Measurements from ENCODE around the gene KIF25.

KIF25 gene, protein sequence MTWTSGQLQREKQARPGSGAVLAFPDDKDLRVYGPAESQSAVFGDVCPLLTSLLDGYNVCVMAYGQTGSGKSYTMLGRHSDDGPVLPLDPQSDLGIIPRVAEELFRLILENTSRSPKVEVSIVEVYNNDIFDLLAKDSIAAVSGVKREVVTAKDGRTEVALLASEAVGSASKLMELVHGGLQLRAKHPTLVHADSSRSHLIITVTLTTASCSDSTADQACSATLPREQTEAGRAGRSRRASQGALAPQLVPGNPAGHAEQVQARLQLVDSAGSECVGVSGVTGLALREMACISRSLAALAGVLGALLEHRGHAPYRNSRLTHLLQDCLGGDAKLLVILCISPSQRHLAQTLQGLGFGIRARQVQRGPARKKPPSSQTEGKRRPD

DNA sequence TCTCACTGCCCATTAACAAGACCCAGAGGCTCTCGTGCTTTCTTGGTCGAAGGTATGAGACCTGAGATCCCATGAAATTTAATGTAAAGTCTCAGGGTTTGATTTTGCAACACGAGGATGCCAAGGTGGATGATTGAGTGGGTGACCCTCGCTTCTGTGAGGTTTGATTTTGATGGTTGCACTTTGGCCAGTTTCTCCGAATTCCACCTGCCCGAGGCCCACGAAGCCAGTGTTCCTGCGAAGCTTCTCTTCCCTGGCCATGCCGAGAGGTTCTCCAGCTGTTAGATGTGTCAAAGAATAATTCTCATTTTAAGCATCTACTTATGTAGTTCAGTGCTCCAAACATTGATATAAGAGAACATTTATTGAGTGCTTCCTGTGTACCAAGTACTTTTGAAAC is at the start of gene KIF25:
TSS of gene KIF25 (plus strand) at position 30 of the 400 bp plus-strand sequence. CDS start 31,915 bp downstream, outside the sequence.
- no peak for DNase-seq

DNA sequence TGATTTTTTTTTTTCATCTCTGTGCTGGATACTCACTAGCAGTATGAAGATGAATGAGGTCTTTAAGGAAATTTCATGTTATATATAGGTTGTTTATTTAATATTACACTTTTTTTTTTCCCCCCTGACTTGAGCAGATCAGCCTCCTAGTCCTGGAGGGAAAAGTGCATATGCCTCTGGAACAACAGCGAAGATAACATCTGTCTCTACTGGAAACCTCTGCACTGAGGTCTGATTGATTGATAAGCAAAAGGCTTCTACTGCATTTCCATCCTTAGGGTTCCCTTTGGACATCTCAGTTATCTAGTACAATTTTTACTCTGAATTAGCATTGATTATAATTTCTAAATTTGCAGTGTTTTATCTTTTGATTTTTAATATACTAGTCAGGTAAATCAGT is 49.8 kb upstream of the KIF25 start:
- DNase-seq: no peak

DNA sequence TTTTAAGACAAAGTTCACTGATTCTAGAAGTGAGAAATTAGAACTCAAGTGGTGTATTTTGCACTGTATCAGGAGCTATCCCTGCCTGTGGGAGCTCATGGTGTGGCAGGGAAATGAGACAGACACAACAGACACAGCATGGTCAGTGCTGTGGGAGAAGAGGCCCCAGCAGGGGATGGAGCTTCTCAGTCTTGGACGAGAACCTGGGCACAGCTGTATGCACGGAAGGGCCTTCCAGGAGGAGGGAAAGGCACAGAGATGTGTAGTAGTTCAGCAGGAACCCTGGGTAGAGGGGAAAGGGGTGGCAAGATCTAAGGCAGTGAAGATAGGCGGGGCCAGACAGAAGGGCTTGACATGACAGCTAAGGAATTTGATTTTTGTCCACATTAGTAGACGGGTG is 48.8 kb upstream of the KIF25 start:
- DNase-seq: no peak

DNA sequence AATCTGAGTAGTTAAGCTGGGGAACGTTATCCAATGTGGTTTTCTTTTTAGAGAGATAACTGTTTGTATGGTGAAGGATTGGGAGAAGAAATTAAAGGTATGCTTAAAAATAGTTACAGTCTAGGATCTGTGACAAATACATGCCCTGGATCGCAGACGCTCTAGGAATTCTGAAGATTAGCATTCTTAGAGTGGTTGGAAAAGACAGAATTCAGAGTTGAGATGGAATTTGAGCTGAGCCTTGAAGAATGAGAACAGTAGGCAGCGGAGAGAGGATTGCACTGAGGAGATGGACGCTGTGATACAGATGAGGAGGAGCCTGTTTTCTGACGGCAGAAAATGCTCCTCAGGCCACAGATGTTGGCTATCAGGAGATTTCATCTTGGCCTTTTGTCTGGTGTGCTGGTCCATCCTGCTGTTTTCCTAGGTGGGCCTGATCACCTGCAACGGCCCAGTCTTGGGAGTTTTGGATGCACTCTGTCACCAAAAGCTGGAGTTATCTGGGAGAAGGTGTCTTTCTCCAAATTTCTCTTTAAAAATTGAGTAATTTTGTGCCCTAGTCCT is 48.3 kb upstream of the KIF25 start:
- DNase-seq: no peak

DNA sequence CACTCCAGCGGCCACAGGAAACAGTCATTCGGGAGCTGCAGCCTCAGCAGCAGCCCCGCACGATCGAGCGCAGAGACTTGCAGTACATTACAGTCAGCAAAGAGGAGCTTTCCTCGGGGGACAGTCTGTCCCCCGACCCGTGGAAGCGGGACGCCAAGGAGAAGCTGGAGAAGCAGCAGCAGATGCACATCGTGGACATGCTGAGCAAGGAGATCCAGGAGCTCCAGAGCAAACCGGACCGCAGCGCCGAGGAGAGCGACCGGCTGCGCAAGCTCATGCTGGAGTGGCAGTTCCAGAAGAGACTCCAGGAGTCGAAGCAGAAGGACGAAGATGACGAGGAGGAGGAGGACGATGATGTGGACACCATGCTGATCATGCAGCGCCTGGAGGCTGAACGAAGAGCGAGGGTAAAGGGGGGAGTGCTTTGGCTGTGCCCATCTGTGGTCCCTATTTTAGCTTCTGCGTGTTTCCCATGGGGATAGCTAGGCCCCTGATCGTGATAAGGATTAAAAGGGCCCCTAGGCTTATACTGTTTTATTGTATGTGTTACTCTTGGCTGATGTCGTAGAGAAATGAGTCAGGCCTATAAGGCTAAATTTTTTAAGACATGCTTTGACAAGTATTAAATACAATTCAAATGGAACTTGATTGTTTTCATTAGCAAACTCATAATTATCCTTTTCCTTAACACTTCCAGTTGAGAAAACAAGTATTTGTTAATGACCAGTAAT is 45.5 kb upstream of the KIF25 start:
- DNase-seq: no peak

DNA sequence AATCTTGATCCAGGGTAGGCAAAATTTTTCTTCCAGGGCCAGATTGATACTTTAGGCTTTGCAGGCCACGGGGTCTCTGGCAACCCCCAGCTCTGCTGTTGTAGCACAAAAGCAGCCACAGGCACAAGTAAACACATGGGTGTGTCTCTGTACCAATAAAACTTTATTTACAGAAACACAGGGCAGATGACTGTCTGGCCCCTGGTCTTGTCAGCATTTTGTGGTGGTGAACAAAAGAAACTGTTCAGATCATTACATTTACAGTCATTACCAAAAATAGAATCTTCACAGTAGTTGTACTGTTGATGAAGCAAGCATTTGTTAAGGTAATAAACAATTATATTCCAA is 45.0 kb upstream of the KIF25 start:
- no peak for DNase-seq

DNA sequence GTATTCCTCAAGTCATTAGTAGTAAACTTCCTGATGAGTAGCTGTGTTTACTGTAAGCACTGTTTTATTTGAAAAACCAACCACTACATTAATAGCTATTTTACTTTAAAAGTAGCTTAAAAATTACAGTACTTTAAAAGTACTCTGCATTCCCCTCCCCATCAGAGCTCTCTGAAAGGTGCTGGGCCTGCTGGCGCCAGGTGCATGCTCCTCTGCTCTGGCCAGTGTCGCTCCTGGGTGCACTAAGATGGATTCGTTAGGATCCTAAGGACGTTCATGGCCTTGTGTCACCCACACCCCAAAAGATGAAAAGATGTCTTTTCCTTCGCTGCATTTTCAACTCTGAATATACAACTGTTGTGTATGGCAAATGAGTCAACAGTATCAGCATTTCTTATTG is 43.9 kb upstream of the KIF25 start:
- DNase-seq: no peak

DNA sequence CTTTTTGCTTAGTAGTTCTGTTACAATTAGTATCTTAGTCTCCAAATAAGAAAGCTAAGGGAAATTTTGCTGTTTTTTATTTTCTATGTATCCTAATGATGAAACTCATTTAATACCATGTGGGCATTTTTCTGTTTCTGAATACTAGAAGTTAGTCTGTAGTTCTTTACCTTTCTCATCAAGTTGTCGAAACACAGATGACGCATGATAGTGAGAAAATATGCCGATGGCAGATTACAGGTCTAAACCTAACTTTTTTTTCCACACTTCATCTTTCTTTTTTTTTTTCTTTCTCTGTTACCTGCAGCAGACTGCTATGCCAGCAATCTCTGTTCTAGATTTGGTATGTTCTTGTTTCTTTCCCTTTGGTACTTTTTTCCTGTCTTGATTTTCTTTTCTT is 43.3 kb upstream of the KIF25 start:
- DNase-seq: no peak

DNA sequence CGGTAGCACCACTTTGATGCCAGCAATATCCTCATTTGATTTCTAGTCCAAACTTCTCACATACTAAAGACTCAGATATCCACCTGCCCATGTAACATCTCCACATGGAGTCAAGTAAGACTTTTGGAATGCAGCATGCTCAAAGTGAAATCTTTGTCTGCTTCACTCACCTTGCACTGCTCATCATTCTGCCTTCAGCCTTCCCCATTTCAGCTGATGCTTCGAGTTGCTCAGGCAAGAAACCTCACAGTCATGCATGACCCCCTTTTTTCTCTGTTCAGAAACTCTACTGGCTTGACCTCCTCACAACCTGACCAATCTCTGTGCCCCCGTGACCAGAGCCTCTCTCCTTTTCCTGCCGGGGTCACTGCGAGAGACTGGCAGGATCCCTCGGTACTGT is 41.0 kb upstream of the KIF25 start:
- DNase-seq: no peak

DNA sequence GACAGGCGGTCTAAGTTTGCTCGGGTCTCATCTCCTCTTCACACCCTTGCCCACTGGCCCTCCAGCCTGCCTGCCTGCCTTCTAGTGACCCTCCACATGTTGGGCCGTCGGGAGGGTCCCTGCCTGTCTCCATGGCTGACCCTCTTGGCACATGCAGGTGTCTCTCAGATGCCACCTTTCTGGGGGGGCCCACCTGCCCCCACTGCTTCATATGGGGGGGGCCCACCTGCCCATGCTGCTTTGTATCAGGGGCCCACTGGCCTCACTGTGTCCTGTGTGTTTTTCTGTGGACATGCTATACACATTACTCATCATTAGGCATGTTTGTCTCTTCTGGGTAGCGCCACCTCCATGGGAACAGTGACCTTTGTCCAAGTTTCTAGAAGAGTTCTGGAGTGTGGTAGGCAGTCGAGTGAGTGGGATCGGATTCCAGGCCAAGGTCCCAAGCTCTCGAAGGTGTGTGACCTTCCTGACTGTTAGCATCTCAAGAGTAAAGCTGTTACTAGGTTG is 40.4 kb upstream of the KIF25 start:
- no peak for DNase-seq

DNA sequence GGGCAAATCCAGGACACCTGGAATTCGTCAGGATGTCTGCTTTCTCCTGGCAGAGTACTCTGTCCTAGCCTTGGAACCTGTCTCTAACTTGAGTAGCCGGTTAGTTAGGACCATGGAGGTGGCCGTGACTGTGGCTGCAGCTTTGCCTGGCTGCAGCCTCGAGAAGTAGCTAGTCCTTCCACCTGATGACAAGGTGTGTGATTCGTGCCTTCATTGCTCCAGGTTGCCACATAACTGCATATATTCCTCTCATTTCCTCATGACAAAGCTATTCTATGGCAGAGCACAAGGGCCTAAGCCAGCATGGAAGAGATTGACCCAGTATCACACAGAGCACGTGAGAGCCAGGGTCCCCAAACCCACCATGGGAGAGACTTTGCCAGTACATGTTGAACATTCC is 39.8 kb upstream of the KIF25 start:
- no peak for DNase-seq

DNA sequence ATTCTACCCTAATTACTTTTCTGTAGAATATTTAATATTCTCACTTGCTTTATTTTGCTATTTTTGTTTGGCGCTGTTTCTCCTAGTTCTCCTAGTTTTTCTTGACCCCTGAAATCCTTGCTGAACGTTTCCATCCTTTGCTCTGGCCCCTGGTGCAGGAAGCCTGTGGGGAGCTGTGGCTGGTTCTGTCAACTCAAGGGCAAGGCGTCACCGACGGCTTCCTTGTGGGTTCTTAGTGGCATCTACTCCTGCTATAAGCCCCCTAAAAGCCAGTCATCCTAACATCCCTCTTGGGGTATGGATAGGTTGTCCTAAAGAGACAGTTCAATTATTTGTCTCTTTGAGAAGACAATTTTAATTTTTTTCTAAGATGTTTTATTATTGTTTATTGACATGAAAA is 36.9 kb upstream of the KIF25 start:
- DNase-seq: no peak

DNA sequence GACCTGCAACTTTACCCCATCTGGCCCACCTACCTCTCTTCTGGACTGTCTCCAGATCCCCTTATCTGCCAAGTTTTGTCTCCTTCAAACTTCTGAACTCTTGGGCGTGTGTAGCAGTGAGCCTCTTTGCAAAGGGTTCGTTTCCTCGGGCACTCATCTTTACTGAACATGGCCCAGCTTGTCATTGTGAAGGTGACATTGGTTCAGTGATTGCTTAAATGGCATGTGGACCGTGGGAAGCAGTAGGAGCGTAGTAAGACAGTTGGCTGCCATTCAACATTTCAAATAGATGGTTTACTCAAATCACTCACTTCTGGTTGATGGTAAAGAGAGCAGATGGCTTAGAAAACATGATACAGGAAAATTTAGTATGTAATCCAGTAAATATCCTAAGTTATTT is 34.8 kb upstream of the KIF25 start:
- DNase-seq: no peak

DNA sequence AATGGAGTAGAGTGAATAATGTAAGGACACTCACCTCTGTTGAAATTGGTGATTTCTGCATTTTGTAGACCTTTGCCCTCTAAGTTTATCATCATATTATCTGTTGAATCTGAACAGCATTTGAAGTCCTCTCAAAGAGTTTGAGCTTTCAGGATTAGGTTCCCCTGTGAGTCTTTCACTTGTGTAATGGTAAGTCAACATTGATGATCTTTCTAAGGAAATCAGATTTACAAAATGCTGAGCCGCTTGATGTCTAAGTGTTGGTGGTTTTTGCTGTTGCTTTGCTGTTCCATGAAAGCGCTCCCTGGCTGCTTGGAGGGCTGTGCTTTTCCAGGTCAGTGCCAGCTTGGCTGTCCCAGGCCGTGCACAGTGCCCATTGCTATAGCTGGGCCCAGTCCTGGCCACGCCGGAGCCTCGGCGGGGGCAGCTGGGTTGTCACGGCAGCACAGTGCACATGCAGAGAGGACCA is 33.8 kb upstream of the KIF25 start:
- no peak for DNase-seq

DNA sequence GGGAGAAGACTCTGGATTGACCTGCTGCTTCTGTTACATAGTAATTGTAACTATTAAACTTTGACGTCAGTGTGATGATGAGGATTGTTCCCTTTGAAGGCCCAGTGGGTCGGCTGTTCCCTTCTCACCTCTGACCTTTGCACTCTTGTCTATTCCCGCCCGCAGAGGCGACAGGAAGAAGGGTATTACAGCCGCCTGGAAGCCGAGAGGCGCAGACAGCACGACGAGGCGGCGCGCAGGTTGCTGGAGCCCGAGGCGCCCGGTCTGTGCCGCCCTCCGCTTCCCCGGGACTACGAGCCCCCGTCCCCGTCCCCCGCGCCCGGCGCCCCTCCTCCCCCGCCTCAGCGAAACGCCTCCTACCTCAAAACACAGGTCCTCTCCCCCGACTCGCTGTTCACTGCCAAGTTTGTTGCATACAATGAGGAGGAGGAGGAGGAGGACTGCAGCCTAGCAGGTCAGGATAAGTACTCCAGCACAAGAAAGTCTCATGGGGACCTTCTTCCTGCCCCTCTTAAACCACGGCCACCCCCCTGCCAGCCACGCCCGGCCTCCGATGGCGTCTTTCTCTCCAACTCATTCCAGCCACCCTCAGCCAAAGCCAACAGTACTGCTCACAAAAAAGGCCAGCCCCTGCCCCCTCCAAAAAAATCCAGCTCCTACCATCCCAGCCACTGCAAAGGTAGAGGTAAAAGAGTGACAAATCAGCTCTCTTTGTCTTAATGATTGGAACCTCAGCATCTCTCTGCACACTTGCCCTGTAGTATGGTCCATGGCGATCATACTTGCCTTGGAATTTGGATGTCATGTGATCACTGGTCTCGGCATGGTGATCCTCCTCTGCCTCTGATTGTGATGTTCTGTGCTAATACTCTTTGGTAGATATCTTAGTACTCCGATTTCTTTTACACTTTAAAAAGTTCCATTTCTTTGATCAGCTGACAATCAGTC is 31.6 kb upstream of the KIF25 start:
- DNase-seq: no peak

DNA sequence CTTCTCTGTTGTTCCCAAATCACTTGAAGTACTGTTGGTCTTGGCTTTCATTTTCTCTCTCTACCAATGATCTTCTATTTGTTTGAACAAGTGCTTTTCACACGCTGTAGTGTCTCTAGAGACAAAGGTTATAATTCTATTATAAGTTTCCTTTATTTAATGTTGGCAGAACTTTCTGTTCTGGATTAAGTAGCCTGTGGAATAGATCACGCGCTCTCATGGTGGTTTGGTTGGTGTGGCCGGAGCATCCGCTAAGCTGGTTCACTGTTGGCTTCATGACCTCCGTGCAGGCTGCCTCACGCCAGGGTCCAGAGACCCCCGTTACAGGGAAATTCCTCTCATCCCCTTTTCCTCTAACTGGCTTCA is 30.9 kb upstream of the KIF25 start:
- no peak for DNase-seq

DNA sequence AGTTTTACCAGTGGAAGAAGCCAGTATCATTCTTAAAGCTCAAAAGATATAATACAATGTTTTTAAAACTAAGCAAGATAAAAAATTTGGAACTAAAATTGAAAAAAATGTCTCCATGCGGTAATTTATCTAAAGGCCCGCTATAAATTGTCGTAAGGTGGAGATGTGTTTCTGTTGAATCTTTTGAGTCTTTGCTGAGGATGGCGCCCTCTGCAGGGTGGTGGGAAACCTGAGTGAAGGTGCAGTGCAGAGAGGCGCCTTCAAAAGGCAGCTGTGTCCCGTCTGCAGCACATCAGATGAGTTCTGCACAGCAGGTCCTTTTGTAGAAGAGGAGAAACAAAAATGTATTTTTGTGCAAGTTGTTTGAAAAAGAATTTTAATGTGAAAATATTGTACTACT is 29.4 kb upstream of the KIF25 start:
- DNase-seq: no peak

DNA sequence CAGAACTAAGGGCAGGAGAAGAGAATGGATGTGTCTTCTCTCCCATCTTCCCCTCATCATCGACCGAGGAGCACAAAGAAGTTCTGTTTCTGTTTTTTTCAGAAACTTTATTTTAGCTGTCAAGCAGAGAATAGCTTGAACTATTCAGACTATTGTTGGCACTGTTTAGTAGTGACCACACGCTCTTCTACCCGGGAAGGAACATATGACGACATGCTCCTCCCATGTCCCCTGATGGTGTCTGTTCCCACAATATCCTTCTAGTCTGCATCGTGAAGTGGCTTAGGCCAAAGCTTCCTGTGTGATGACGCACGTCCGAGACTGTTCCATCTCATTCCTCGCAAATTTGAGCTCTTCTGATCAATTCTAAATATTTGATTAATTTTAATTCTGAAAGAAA is 27.2 kb upstream of the KIF25 start:
- no peak for DNase-seq

DNA sequence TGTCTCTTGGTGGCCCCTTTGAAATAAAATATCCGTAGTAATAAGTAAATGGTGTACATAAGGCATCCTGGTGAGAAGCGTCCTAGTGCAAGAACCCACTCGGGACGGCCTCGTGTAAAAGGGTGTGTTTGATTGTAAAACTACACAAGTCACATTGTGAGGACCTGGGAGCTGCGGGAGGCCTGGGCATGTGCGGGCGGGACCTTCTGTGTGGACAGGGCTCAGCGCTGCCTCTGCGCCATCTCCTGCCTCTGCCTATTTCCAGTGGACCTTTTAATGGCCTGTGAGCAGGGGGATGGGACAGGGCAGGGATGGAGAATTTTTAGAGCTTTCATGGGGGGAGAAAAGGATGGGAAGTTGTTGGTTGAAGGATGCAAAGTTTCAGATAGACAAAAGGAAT is 25.3 kb upstream of the KIF25 start:
- DNase-seq: no peak

DNA sequence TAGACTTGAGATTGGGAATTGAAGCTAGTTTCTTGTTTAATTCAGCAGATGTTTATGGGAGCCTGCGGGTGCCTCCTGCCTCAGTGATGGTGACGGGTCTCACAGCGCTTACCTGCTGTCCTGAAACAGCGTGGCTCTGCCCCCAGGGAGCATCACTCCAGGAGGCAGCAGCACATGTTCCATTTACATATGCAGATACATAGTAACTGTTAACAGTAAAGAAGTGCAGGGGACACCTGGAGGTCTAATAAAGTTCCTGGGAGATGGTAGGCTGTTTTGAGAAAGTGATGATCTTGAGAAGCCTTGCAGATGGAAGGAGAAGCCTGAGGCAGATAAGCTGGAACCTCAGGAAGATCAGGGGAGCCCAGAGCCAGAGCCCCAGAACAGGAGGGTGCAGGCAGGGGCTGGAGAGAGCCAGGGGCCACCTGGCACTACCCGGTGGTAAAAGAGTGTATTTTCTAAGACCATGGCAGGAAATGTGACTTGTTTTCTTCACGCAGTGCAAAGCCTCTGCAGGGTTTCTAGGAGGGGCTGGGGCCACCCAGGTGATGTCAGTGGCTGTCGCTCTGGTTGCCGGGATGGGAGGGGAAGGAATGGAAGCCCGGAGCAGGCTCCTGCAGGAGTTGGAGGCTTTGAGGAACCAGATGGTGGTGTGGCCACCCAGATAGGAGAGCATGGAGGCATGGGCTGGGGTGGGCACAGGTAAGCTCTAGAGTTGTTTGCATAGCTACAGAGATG is 24.2 kb upstream of the KIF25 start:
- no peak for DNase-seq

DNA sequence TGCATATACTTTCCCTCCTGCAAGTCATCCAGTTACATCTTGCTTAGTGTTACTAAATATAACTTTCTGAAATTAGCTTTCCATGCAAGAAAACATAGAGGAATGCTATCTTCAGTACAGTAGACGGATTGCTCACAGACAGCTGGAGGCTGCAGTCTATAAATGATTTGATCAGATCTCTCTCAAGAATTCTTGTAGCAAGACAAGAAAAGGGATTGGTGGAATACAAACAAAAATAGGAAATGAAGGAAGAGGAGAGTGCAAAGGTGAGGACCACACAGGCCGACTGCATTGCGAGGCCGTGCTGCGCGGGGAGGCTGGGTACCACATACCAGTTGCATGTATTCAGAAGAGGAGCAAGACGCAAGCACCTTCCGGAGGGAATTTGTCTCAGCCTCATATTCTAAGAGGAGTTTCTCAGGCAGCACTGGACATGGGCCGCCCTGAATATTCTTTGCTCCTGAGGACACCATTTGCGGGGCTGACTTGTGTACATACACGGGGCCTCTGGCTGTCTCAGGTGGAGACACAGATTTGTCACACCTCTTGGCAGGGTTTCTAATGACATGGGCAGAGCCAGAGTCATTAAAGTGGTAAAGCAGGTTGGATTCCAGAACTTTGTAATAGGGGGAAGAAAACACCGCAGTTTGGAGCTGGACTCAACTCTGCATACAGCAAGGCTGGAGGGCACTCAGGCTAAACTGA is 22.7 kb upstream of the KIF25 start:
- DNase-seq: no peak

DNA sequence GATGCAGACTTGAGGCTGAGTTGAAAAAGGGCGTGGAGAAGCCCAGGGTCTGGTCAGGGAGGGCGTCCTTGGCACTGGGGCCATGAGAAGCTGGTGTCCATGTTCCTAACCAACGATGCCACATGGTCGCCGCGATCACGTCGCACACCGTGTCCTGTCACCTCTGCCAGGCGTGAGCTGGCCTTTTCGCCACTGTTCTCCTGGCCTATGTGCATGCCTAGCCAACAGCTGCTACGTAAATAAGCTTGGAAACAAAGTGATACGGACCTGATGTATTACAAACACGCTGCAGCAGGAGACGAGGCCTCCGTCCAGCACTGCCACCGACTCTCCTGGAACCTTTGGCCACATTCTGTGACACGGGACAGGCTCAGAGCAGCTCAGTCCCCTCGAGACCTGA is 22.0 kb upstream of the KIF25 start:
- no peak for DNase-seq
